Uterus (tissue), 4 donors: Measurements from ENCODE around the gene GPATCH2. TPM values are rescaled to one million over a fixed set of nuclear protein-coding genes. Genes with fewer than 3 reads are reported as not detected.
"Not testable (repeated sequence)": the region's sequence is repeated elsewhere in the genome, so short reads cannot be mapped to it uniquely, and the experiment has no call there.

ENCODE experiments used
- DNase-seq, 2 donors: peaks; one replicate each; pipeline ENCODE4 v3.0.0-alpha.2; 2019 to 2020
- H3K27ac ChIP-seq, 2 donors: fragments of 200-600 bp; sonication (generic); 1 replicate in 1 of 2; 2 replicates in 1 of 2; pipeline ENCODE4 v1.5.1; 2016 to 2018
- H3K27me3 ChIP-seq, 2 donors: fragments of 200-600 bp; sonication (generic); one replicate each; pipeline ENCODE4 v1.5.1; 2018 to 2019; ENCODE audit warnings: control low read depth in 1 of 2
- H3K36me3 ChIP-seq, 2 donors: fragments of 200-600 bp; sonication (generic); one replicate each; pipeline ENCODE4 v1.5.1; 2019; ENCODE audit warnings: control low read depth in 1 of 2
- H3K4me1 ChIP-seq, 2 donors: fragments of 200-600 bp; sonication (generic); one replicate each; pipeline ENCODE4 v1.5.1; 2018 to 2019; ENCODE audit warnings: control low read depth in 1 of 2
- H3K4me3 ChIP-seq, 2 donors: fragments of 200-600 bp; sonication (generic); 1 replicate in 1 of 2; 2 replicates in 1 of 2; pipeline ENCODE4 v1.5.1; 2018 to 2019; ENCODE audit warnings: mild to moderate bottlenecking in 1 of 2
- H3K9me3 ChIP-seq, 2 donors: fragments of 200-600 bp; sonication (generic); one replicate each; pipeline ENCODE4 v1.5.1; 2019; ENCODE audit warnings: control low read depth in 1 of 2
- CTCF ChIP-seq, 4 experiments: fragments of 200-600 bp in 2 of 4; fragments of 450-650 bp in 2 of 4; sonication (generic) in 2 of 4; IDR thresholded peaks; one replicate each; pipeline ENCODE4 v1.5.1; 2016 to 2019; ENCODE audit warnings: antibody characterized with exemption in 4 of 4, mild to moderate bottlenecking in 2 of 4, moderate library complexity in 1 of 4
- POLR2A ChIP-seq, 2 donors: fragments of 450-650 bp; IDR thresholded peaks; one replicate each; pipeline ENCODE4 v1.6.1; 2016; ENCODE audit warnings: antibody characterized with exemption in 2 of 2, mild to moderate bottlenecking in 1 of 2, moderate library complexity in 1 of 2
- intact Hi-C: fragments of 100-400 bp; cut with DNase I; formaldehyde crosslinking; loops from one replicate; pipeline ENCODE4 v1.15.1; 2023; ENCODE audit warnings: low total_unique reads
- total RNA-seq, 4 donors: library from RNA; depleted of rRNA in 3 of 4; stranded (reverse); fragments of >200 nt in 3 of 4; gene quantifications; one replicate each; pipeline versions ENCODE4 v1.1.0 to v1.2.4, GENCODE V29; 2014 to 2023
- donor health status: DM: yes; HTN: yes; CAD: no.

GPATCH2 gene
- total RNA-seq, 4 donors from 2014 or later: 13.1 to 50.3 (median 19.2) TPM

- DNase-seq: no peak
- H3K27me3 ChIP-seq: no peaks in the 10 kb centered on the region
- no peak overlapping the region for H3K27ac ChIP-seq
- intact Hi-C loops: no loop called here
- H3K36me3 ChIP-seq: no peaks in the 10 kb centered on the region
- H3K4me1 ChIP-seq: no peaks in the 10 kb centered on the region
- H3K9me3 ChIP-seq: no peaks in the 10 kb centered on the region
- TF ChIP-seq POLR2A (IDR thresholded peaks at IDR 0.05): no peak
- TF ChIP-seq CTCF (IDR thresholded peaks at IDR 0.05): no peak
- no peak overlapping the region for H3K4me3 ChIP-seq
Measured at GRCh38 chr1:217402301-217402700, 228.6 kb downstream of the GPATCH2 start.

DNA sequence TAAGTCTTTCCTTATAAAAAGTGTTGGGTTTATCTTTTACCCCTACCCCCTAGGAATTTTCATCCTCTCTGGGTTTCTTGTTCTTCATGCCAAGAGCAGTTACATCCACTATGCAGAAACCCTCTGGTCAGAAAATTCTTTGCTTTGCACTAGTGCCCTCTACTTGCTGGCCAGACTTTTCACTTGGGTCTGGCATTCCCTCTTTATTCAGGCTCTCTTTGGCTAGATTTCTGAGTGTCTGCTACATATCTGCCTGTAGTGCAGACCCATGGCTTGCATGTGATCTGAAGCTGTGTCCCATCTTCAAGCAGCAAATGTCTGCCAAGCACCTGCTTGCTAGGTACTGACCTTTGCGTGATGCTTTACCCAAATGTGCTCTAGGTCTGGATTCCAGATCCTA lies 237.0 kb downstream of the GPATCH2 start:
- DNase-seq: no peak
- Histone ChIP-seq H3K4me3 (no peak overlapping the region), H3K4me1 (no peaks in the 10 kb centered on the region), H3K27me3 (no peaks in the 10 kb centered on the region), H3K9me3 (no peaks in the 10 kb centered on the region), H3K27ac (no peak overlapping the region), H3K36me3 (no peaks in the 10 kb centered on the region)
- TF ChIP-seq CTCF (IDR thresholded peaks at IDR 0.05) (no peak), POLR2A (IDR thresholded peaks at IDR 0.05) (no peak)
- intact Hi-C loops: no loop called here

- intact Hi-C loops: no loop called here
- no peaks in the 10 kb centered on the region for H3K9me3 ChIP-seq
- no peak for DNase-seq
- no peaks in the 10 kb centered on the region for H3K27me3 ChIP-seq
- H3K4me3 ChIP-seq: no peak overlapping the region
- H3K36me3 ChIP-seq: no peaks in the 10 kb centered on the region
- TF ChIP-seq CTCF (IDR thresholded peaks at IDR 0.05) (no peak), POLR2A (IDR thresholded peaks at IDR 0.05) (no peak)
- no peak overlapping the region for H3K27ac ChIP-seq
- H3K4me1 ChIP-seq: no peaks in the 10 kb centered on the region
Measured at GRCh38 chr1:217392441-217392840, 238.4 kb downstream of the GPATCH2 start.

DNA sequence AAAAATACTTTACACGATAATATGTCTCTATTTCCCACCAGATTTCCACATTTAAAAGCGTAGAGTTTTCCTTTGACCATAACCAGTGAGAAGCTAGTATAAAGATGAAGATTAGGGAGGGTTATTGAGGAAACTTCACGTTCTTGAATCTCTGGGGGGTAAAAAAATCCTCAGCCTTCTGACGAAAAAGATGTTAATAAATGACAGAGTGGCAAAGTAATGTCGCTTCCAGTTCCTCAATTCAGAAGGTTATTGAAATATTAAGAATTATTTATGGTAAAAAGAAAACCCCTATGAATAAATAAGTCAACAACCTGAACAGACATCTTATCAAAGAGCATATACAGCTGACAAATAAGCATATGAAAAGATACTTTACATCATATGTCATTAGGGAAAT lies 241.0 kb downstream of the GPATCH2 start:
- DNase-seq: no peak
- H3K9me3 ChIP-seq: no peaks in the 10 kb centered on the region
- no peaks in the 10 kb centered on the region for H3K36me3 ChIP-seq
- no peak overlapping the region for H3K27ac ChIP-seq
- H3K27me3 ChIP-seq: no peaks in the 10 kb centered on the region
- no peak overlapping the region for H3K4me3 ChIP-seq
- TF ChIP-seq CTCF (IDR thresholded peaks at IDR 0.05) (no peak), POLR2A (IDR thresholded peaks at IDR 0.05) (no peak)
- H3K4me1 ChIP-seq: no peaks in the 10 kb centered on the region
- intact Hi-C loops: no loop called here

GRCh38 chr1:217388522-217389065 lies 242.3 kb downstream of the GPATCH2 start:
- no peak for TF ChIP-seq POLR2A (IDR thresholded peaks at IDR 0.05)
- TF ChIP-seq CTCF (IDR thresholded peaks at IDR 0.05): no peak
- Histone ChIP-seq H3K4me3 (no peak overlapping the region), H3K4me1 (no peaks in the 10 kb centered on the region), H3K27me3 (no peaks in the 10 kb centered on the region), H3K9me3 (no peaks in the 10 kb centered on the region), H3K36me3 (no peaks in the 10 kb centered on the region), H3K27ac (no peak overlapping the region)
- no peak for DNase-seq
- intact Hi-C loops: no loop called here

DNA sequence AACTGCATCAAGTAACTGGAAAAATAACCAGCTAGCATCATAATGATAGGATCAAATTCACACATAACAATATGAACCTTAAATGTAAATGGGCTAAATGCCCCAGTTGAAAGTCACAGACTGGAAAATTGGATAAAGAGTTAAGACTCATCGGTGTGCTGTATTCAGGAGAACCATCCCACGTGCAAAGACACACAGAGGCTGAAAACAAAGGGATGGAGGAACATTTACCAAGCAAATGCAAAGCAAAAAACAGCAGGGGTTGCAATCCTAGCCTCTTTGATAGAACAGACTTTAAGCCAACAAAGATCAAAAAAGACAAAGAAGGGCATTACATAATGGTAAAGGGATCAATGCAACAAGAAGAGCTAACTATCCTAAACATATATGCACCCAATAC lies 249.1 kb downstream of the GPATCH2 start:
- H3K9me3 ChIP-seq, H3K27me3 ChIP-seq, DNase-seq, H3K4me3 ChIP-seq, H3K27ac ChIP-seq, intact Hi-C loops, H3K4me1 ChIP-seq, H3K36me3 ChIP-seq: not testable (repeated sequence)

DNA sequence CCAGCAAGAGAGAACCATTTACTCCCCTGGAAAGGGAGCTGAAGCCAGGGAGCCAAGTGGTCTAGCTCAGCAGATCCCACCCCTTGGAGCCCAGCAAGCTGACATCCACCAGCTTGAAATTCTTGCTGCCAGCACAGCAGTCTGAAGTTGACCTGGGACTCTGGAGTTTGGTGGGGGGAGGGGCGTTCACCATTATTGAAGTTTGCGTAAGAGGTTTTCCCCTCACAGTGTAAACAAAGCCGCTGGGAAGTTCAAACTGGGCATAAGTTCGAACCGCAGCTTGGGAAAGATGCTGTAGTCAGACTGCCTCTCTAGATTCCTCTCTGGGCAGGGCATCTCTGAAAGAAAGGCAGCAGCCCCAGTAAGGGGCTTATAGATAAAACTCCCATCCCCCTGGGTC lies 251.1 kb downstream of the GPATCH2 start:
- DNase-seq: not testable (repeated sequence)

More for the DNA sequence above, 251.1 kb downstream of the GPATCH2 start:
- H3K4me1 ChIP-seq, H3K9me3 ChIP-seq, H3K4me3 ChIP-seq, H3K27ac ChIP-seq, H3K36me3 ChIP-seq, H3K27me3 ChIP-seq, intact Hi-C loops: not testable (repeated sequence)
